ENCODE measurements around the gene ZXDA. TPM values are rescaled to one million over a fixed set of nuclear protein-coding genes. Genes with fewer than 3 reads are reported as not detected.

Gene ZXDA, protein sequence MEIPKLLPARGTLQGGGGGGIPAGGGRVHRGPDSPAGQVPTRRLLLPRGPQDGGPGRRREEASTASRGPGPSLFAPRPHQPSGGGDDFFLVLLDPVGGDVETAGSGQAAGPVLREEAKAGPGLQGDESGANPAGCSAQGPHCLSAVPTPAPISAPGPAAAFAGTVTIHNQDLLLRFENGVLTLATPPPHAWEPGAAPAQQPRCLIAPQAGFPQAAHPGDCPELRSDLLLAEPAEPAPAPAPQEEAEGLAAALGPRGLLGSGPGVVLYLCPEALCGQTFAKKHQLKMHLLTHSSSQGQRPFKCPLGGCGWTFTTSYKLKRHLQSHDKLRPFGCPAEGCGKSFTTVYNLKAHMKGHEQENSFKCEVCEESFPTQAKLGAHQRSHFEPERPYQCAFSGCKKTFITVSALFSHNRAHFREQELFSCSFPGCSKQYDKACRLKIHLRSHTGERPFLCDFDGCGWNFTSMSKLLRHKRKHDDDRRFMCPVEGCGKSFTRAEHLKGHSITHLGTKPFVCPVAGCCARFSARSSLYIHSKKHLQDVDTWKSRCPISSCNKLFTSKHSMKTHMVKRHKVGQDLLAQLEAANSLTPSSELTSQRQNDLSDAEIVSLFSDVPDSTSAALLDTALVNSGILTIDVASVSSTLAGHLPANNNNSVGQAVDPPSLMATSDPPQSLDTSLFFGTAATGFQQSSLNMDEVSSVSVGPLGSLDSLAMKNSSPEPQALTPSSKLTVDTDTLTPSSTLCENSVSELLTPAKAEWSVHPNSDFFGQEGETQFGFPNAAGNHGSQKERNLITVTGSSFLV
- 1.7 and 1.9 TPM in 2 replicates for total RNA-seq

DNA sequence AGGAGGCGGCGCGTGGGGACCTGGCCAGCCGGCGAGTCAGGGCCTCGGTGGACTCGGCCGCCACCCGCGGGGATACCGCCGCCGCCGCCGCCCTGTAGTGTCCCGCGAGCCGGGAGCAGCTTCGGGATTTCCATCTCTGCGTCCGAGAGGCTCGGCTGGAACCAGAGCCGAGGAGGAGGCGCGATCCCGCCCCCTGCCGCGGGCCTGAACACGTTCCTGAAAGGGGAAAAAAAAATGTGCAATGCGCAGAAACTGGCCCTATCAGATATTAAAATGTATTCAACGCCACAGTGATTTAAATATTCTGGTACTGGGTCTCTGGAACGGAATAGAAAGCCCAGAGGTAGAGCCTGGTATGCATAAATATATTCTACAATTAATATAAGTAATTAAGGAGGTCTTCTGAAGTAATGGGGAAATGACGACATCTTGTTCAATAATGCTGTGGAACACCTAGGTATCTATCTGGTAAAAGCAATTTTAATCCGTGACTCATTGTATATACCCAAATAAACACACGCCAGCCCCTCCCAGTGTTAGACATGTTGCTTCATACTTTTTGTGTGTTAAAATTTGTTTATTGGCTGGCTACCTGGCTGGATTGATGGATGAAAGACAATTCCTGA, at the start of gene ZXDA:
Gene ZXDA (minus strand): TSS at position 172 of the 626 bp plus-strand sequence. CDS start 38 bp downstream, at position 134.

Other genes with a start within 250 kb of the ZXDA start
- gene NLRP2B, start 230.2 kb downstream of the ZXDA start, total RNA-seq = not detected in 2 replicates

All from myometrial cell (primary cell).